Breast epithelium (tissue), 4 donors: ENCODE results near the gene MTRFR. TPM values are rescaled to one million over a fixed set of nuclear protein-coding genes. Genes with fewer than 3 reads are reported as not detected.

Experiments
- DNase-seq, 2 donors: peaks; one replicate each; pipeline ENCODE4 v3.0.0-alpha.2; 2019; ENCODE audit warnings: low spot score in 2 of 2
- H3K27ac ChIP-seq, 2 donors: fragments of 200-600 bp; sonication (generic) in 1 of 2; one replicate each; pipeline ENCODE4 v1.5.1; 2016 to 2019; ENCODE audit warnings: mild to moderate bottlenecking in 1 of 2
- H3K27me3 ChIP-seq, 2 donors: fragments of 200-600 bp; sonication (generic) in 1 of 2; one replicate each; pipeline versions ENCODE4 v1.5.1 to v1.6.0; 2017 to 2019; ENCODE audit warnings: control low read depth in 1 of 2, mild to moderate bottlenecking in 1 of 2
- H3K36me3 ChIP-seq: fragments of 200-600 bp; one replicate; pipeline ENCODE4 v1.5.1; 2019
- H3K4me1 ChIP-seq, 2 donors: fragments of 200-600 bp; sonication (generic); one replicate each; pipeline ENCODE4 v1.5.1; 2016 to 2019; ENCODE audit warnings: control low read depth in 1 of 2
- H3K4me3 ChIP-seq, 3 donors: fragments of 200-600 bp; sonication (generic); 1 replicate in 2 of 3; 2 replicates in 1 of 3; pipeline ENCODE4 v1.5.1; 2016 to 2019; ENCODE audit warnings: mild to moderate bottlenecking in 3 of 3, moderate library complexity in 2 of 3
- H3K9me3 ChIP-seq, 2 donors: fragments of 200-600 bp; sonication (generic) in 1 of 2; one replicate each; pipeline ENCODE4 v1.5.1; 2016 to 2019; ENCODE audit warnings: control low read depth in 1 of 2
- CTCF ChIP-seq, 3 donors: fragments of 450-650 bp; IDR thresholded peaks; one replicate each; pipeline ENCODE4 v1.5.1; 2016 to 2017; ENCODE audit warnings: antibody characterized with exemption in 3 of 3, mild to moderate bottlenecking in 3 of 3, moderate library complexity in 3 of 3
- POLR2A ChIP-seq: fragments of 450-650 bp; IDR thresholded peaks from one replicate; pipeline ENCODE4 v1.6.1; 2016; ENCODE audit warnings: antibody characterized with exemption, mild to moderate bottlenecking, moderate library complexity
- POLR2AphosphoS5 ChIP-seq, 3 donors: sonication (generic); formaldehyde crosslinking; IDR thresholded peaks; one replicate each; pipeline ENCODE4 v1.6.1; 2017; ENCODE audit warnings: antibody characterized with exemption in 3 of 3
- intact Hi-C: fragments of 100-400 bp; cut with DNase I; formaldehyde crosslinking; loops from one replicate; pipeline ENCODE4 v1.15.1; 2023; ENCODE audit warnings: low total_unique reads
- total RNA-seq, 3 donors: library from RNA; depleted of rRNA; stranded (reverse); fragments of >200 nt; gene quantifications; one replicate each; pipeline ENCODE4 v1.1.0, GENCODE V29; 2016

Gene MTRFR
- total RNA-seq, 3 donors from 2014 or later = 5.6 to 8.8 (median 8.6) TPM

GRCh38 chr12:123232472-123232806, 797 bp upstream of the MTRFR start:
- Histone ChIP-seq H3K9me3 (no peaks in the 10 kb centered on the region), H3K27me3 (no peaks in the 10 kb centered on the region), H3K4me3 (peak overlapping the region; percentile 68 to 85 (median 85)), H3K27ac (peak overlapping the region; percentile 81 to 83), H3K36me3 (no peaks in the 10 kb centered on the region), H3K4me1 (peaks cover 0 to 13% of the 10 kb centered on the region in 2 donors)
- no peak for DNase-seq
- intact Hi-C loops = no loop called here
- TF ChIP-seq CTCF (IDR thresholded peaks at IDR 0.05) (no peak), POLR2A (no peak), POLR2AphosphoS5 (IDR thresholded peaks at IDR 0.05) (no peak)

- Histone ChIP-seq H3K36me3 (no peaks in the 10 kb centered on the region), H3K9me3 (no peaks in the 10 kb centered on the region), H3K4me3 (peak overlapping the region; percentile 68 to 85 (median 85)), H3K27me3 (no peaks in the 10 kb centered on the region), H3K27ac (peak overlapping the region; percentile 83 to 86), H3K4me1 (peaks cover 0 to 13% of the 10 kb centered on the region in 2 donors)
- no peak for DNase-seq
- intact Hi-C loops = no loop called here
- TF ChIP-seq POLR2AphosphoS5 (IDR thresholded peaks at IDR 0.05) (peak in 1 of 3 donors; percentile 12), POLR2A (no peak)
Observed at GRCh38 chr12:123233505-123234308, 471 bp downstream of the MTRFR start.

GRCh38 chr12:123237646-123238329, 4.6 kb downstream of the MTRFR start:
- TF ChIP-seq POLR2AphosphoS5 (IDR thresholded peaks at IDR 0.05) (no peak), CTCF (IDR thresholded peaks at IDR 0.05) (peak; percentile 53 to 75 (median 54))
- DNase-seq = peak in 1 of 2 donors; percentile 65
- Histone ChIP-seq H3K9me3 (no peaks in the 10 kb centered on the region), H3K27ac (no peak overlapping the region), H3K36me3 (no peaks in the 10 kb centered on the region), H3K27me3 (no peaks in the 10 kb centered on the region), H3K4me1 (peaks cover 0 to 13% of the 10 kb centered on the region in 2 donors), H3K4me3 (no peak overlapping the region)
- intact Hi-C loops = no loop called here

- Histone ChIP-seq H3K4me3 (no peak overlapping the region), H3K36me3 (no peaks in the 10 kb centered on the region), H3K27ac (no peak overlapping the region), H3K9me3 (no peaks in the 10 kb centered on the region), H3K4me1 (peaks cover 0 to 13% of the 10 kb centered on the region in 2 donors), H3K27me3 (no peaks in the 10 kb centered on the region)
- TF ChIP-seq POLR2A (no peak), CTCF (IDR thresholded peaks at IDR 0.05) (no peak)
- DNase-seq = no peak
- intact Hi-C loops = no loop called here
Observed at GRCh38 chr12:123238330-123238682, 5.1 kb downstream of the MTRFR start.

GRCh38 chr12:123238961-123239360, 5.7 kb downstream of the MTRFR start:
- Histone ChIP-seq H3K27me3 (no peaks in the 10 kb centered on the region), H3K36me3 (no peaks in the 10 kb centered on the region), H3K9me3 (no peaks in the 10 kb centered on the region), H3K27ac (no peak overlapping the region), H3K4me1 (peaks cover 0 to 12% of the 10 kb centered on the region in 2 donors), H3K4me3 (no peak overlapping the region)
- no peak for TF ChIP-seq POLR2A
- TF ChIP-seq POLR2AphosphoS5 (IDR thresholded peaks at IDR 0.05) = no peak
- no peak for TF ChIP-seq CTCF (IDR thresholded peaks at IDR 0.05)
- no peak for DNase-seq
- intact Hi-C loops = no loop called here
